Stomach (tissue), 9 donors: ENCODE results near the gene CCDC88C. TPM values are rescaled to one million over a fixed set of nuclear protein-coding genes. Genes with fewer than 3 reads are reported as not detected.

Source experiments
- DNase-seq, 2 donors: peaks; one replicate each; pipeline versions ENCODE4 v3.0.0 to v3.0.0-alpha.2; 2013 to 2019
- H3K27ac ChIP-seq, 5 donors: fragments of 200-600 bp in 4 of 5; sonication (generic) in 4 of 5; one replicate each; pipeline ENCODE4 v1.5.1; 2013 to 2019; ENCODE audit warnings: mild to moderate bottlenecking in 1 of 5, moderate library complexity in 1 of 5
- H3K27me3 ChIP-seq, 3 donors: fragments of 200-600 bp; sonication (generic); one replicate each; pipeline ENCODE4 v1.5.1; 2017 to 2019; ENCODE audit warnings: mixed run types in 1 of 3
- H3K36me3 ChIP-seq, 4 donors: fragments of 200-600 bp; sonication (generic); 1 replicate in 3 of 4; 2 replicates in 1 of 4; pipeline ENCODE4 v1.5.1; 2016 to 2019
- H3K4me1 ChIP-seq, 4 donors: fragments of 200-600 bp; sonication (generic); one replicate each; pipeline ENCODE4 v1.5.1; 2016 to 2019
- H3K4me3 ChIP-seq, 4 donors: fragments of 200-600 bp; sonication (generic) in 3 of 4; one replicate each; pipeline ENCODE4 v1.5.1; 2016 to 2019; ENCODE audit warnings: mild to moderate bottlenecking in 1 of 4
- H3K9me3 ChIP-seq, 4 donors: fragments of 200-600 bp; sonication (generic); one replicate each; pipeline ENCODE4 v1.5.1; 2016 to 2019
- CTCF ChIP-seq, 7 experiments: fragments of 450-650 bp in 4 of 7; fragments of 200-600 bp in 3 of 7; sonication (generic) in 3 of 7; IDR thresholded peaks; one replicate each; pipeline ENCODE4 v1.5.1; 2016 to 2019; ENCODE audit warnings: antibody characterized with exemption in 7 of 7, control low read depth in 2 of 7, mild to moderate bottlenecking in 1 of 7
- EP300 ChIP-seq: sonication (generic); formaldehyde crosslinking; IDR thresholded peaks from one replicate; pipeline ENCODE4 v1.6.1; 2017; ENCODE audit warnings: antibody characterized with exemption
- POLR2A ChIP-seq, 4 donors: fragments of 450-650 bp; IDR thresholded peaks; one replicate each; pipeline ENCODE4 v1.6.1; 2016; ENCODE audit warnings: antibody characterized with exemption in 4 of 4, control low read depth in 2 of 4, mild to moderate bottlenecking in 1 of 4, moderate library complexity in 1 of 4
- POLR2AphosphoS5 ChIP-seq, 3 donors: sonication (generic); formaldehyde crosslinking; IDR thresholded peaks; one replicate each; pipeline ENCODE4 v1.6.1; 2016; ENCODE audit warnings: antibody characterized with exemption in 3 of 3
- WGBS, 5 donors: extraction: QIAGEN DNeasy Blood & Tissue Kit in 3 of 5; methylation state at CpG; one replicate each; pipeline versions ENCODE4 v1.1.5 to v1.1.7; 2013 to 2018; 5-methylcytosine and 5-hydroxymethylcytosine counted together
- intact Hi-C: fragments of 100-400 bp; cut with DNase I; formaldehyde crosslinking; loops from one replicate; pipeline ENCODE4 v1.15.1; 2023; ENCODE audit warnings: low total_unique reads
- polyA plus RNA-seq, 3 donors: library from polyadenylated mRNA; stranded (reverse); fragments of 200-250 nt; gene quantifications; one replicate each; pipeline ENCODE4 v1.2.3, GENCODE V29; 2013
- total RNA-seq, 5 donors: library from RNA; depleted of rRNA; stranded (reverse); fragments of >200 nt; gene quantifications; one replicate each; pipeline versions ENCODE4 v1.1.0 to v1.2.3, GENCODE V29; 2014 to 2016
- donor health status: healthy with polysubstance abuse.
- donor health status: Bipolar disorder and iron deficiency.
- donor health status: healthy.

The CCDC88C gene
- total and polyA plus RNA-seq, 8 donors: 10.5 to 66.9 (median 22.3) TPM

- no peak overlapping the region for H3K27ac ChIP-seq
- no peak for DNase-seq
- H3K4me3 ChIP-seq: no peak overlapping the region
- no peaks in the 10 kb centered on the region for H3K9me3 ChIP-seq
- H3K27me3 ChIP-seq: no peaks in the 10 kb centered on the region
- intact Hi-C loops: loop anchor here (5.0 kb wide), 1 partner anchor 102 kb away; no protein-coding TSS in a partner anchor
- WGBS, 5 donors: 94 to 98% (median 96%) methylated on average over 9 of the region's 9 CpGs
- peaks cover 23 to 50% (median 39%) of the 10 kb centered on the region in 4 donors for H3K4me1 ChIP-seq
- H3K36me3 ChIP-seq: peaks cover 3 to 59% (median 48%) of the 10 kb centered on the region in 4 donors
- no peak for TF ChIP-seq POLR2AphosphoS5 (IDR thresholded peaks at IDR 0.05)
- no peak for TF ChIP-seq EP300
- no peak for TF ChIP-seq POLR2A (IDR thresholded peaks at IDR 0.05)
- no peak for TF ChIP-seq CTCF (IDR thresholded peaks at IDR 0.05)
Observed at GRCh38 chr14:91320266-91320665, 97.4 kb downstream of the CCDC88C start.

DNA sequence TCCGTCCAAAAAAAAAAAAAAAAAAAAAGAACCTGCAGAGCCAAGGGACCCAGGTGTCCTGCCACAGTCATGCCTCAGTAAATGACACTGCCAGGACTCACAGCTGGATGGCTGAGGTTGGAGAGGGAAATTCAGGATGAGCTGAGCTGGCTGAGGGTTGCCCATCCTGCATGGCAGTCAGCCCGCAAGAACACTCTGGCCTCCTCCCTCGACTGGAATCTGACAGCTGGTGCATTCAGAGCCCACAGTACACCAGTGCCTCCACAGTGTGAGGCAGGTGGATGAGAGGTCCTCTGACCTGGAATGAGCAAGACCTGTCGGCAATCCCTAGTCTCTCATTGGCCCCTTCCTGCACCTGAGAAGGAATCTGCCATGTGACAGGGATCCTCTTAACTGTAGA, 98.7 kb downstream of the CCDC88C start:
- H3K27ac ChIP-seq: no peak overlapping the region
- WGBS, 5 donors: 53 to 92% (median 65%) methylated on average over 4 of the region's 4 CpGs
- no peak for TF ChIP-seq POLR2A (IDR thresholded peaks at IDR 0.05)
- no peak for TF ChIP-seq POLR2AphosphoS5 (IDR thresholded peaks at IDR 0.05)
- H3K9me3 ChIP-seq: no peaks in the 10 kb centered on the region
- peaks cover 9 to 60% (median 52%) of the 10 kb centered on the region in 4 donors for H3K36me3 ChIP-seq
- H3K4me3 ChIP-seq: no peak overlapping the region
- peaks cover 21 to 37% (median 33%) of the 10 kb centered on the region in 4 donors for H3K4me1 ChIP-seq
- intact Hi-C loops: no loop called here
- no peaks in the 10 kb centered on the region for H3K27me3 ChIP-seq
- no peak for DNase-seq

- H3K4me1 ChIP-seq: peaks cover 17 to 26% (median 23%) of the 10 kb centered on the region in 4 donors
- no peaks in the 10 kb centered on the region for H3K9me3 ChIP-seq
- no peak for TF ChIP-seq POLR2A (IDR thresholded peaks at IDR 0.05)
- peak in 1 of 3 donors; percentile 43 for TF ChIP-seq POLR2AphosphoS5 (IDR thresholded peaks at IDR 0.05)
- TF ChIP-seq CTCF (IDR thresholded peaks at IDR 0.05): peak in 1 of 7 experiments; percentile 9
- H3K4me3 ChIP-seq: no peak overlapping the region
- H3K27me3 ChIP-seq: no peaks in the 10 kb centered on the region
- H3K27ac ChIP-seq: peak overlapping the region; percentile 61 to 73 (median 69)
- peak; percentile 83 to 90 for DNase-seq
- intact Hi-C loops: no loop called here
- H3K36me3 ChIP-seq: peaks cover 9 to 73% (median 65%) of the 10 kb centered on the region in 4 donors
- 25 to 37% (median 29%) methylated on average over 14 to 21 of the region's 21 CpGs for WGBS, 5 donors
Observed at GRCh38 chr14:91317381-91318308, 100.0 kb downstream of the CCDC88C start.

- 88 to 100% (median 97%) methylated on average over 2 of the region's 2 CpGs for WGBS, 5 donors
- intact Hi-C loops: no loop called here
- H3K27me3 ChIP-seq: no peaks in the 10 kb centered on the region
- TF ChIP-seq POLR2A (IDR thresholded peaks at IDR 0.05): no peak
- no peak for TF ChIP-seq CTCF (IDR thresholded peaks at IDR 0.05)
- TF ChIP-seq EP300: no peak
- TF ChIP-seq POLR2AphosphoS5 (IDR thresholded peaks at IDR 0.05): no peak
- peak overlapping the region in 4 of 5 donors; percentile 61 to 70 (median 65) for H3K27ac ChIP-seq
- DNase-seq: no peak
- H3K4me3 ChIP-seq: no peak overlapping the region
- H3K9me3 ChIP-seq: no peaks in the 10 kb centered on the region
- H3K4me1 ChIP-seq: peaks cover 17 to 26% (median 23%) of the 10 kb centered on the region in 4 donors
- H3K36me3 ChIP-seq: peaks cover 9 to 73% (median 69%) of the 10 kb centered on the region in 4 donors
Observed at GRCh38 chr14:91316761-91317160, 100.9 kb downstream of the CCDC88C start.
